ENCODE results near the gene CACNB4.

- no peak for TF ChIP-seq CTCF (IDR thresholded peaks at IDR 0.05)
- TF ChIP-seq POLR2A (IDR thresholded peaks at IDR 0.05), result no peak
- no peak for TF ChIP-seq POLR2AphosphoS5 (IDR thresholded peaks at IDR 0.05; ENCODE audit: insufficient read depth in 1 of 2, low read depth in 1 of 2)
These were observed 23.3 kb upstream of the CACNB4 start for GRCh38 chr2:152122161-152122560.
